Loucy (cell line): ENCODE measurements around the gene LGALS9C.
"Not testable (repeated sequence)": the region's sequence is repeated elsewhere in the genome, so short reads cannot be mapped to it uniquely, and the experiment has no call there.

Experiments used
- CTCF ChIP-seq: fragments of 200-600 bp; sonication (generic); conservative IDR thresholded peaks from 2 replicates; pipeline ENCODE4 v1.5.1; 2014; ENCODE audit warnings: mild to moderate bottlenecking, antibody characterized with exemption, low read length
- EZH2phosphoT487 ChIP-seq: fragments of 200-600 bp; IDR thresholded peaks from 2 replicates; pipeline ENCODE4 v1.6.1; 2018; ENCODE audit warnings: antibody characterized with exemption, mild to moderate bottlenecking, moderate library complexity, borderline replicate concordance

GRCh38 chr17:18450998-18451397 is 25.6 kb upstream of the LGALS9C start:
- TF ChIP-seq EZH2phosphoT487, CTCF: not testable (repeated sequence)
